ENCODE measurements around the gene PTCD1. TPM values are rescaled to one million over a fixed set of nuclear protein-coding genes. Genes with fewer than 3 reads are reported as not detected.

Gene PTCD1
- polyA plus RNA-seq, 4 donors, result 4.2 to 5.4 (median 4.9) TPM

DNA sequence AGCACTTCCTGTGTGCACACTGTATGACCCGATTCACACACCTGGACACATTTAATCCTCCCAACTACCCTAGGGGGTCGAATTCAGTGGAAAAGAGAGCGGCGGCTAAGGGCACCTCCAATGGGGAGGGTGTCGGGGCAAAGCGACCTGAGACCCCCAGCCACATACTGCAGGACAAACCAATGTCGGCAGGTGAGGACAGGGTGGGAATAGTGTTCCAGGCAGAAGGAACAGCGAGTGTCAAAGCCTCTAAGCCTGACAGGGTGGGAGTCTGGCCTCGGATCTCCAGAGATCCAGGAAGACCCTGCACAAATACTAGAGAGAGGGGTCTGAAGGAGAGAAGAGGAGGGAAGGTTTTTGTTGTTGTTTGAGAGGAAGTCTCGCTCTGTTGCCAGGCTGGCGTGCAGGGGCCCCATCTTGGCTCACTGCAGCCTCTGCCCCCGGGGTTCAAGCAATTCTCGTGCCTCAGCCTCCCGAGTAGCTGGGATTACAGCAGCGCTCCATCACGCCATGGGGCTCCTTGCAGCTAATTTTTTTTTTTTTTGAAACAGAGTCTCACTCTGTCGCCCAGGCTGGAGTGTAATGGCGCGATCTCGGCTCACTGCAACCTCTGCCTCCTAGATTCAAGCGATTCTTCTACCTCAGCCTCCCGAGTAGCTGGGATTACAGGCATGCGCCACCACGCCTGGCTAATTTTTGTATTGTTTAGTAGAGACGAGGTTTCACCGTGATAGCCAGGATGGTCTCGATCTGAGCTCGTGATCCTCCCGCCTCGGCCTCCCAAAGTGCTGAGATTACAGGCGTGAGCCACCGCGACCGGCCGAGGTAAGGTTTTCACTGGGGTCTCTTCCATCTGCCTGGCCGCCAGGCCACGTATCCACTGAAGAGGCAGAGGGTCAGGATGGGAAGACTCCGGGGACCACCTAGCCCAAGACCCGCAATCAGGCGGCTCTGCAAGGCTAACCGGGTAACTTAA, 65.2 kb downstream of the PTCD1 start:
- DNase-seq (ENCODE audit: low read depth in 4 of 4, low spot score in 2 of 4), result no peak

DNA sequence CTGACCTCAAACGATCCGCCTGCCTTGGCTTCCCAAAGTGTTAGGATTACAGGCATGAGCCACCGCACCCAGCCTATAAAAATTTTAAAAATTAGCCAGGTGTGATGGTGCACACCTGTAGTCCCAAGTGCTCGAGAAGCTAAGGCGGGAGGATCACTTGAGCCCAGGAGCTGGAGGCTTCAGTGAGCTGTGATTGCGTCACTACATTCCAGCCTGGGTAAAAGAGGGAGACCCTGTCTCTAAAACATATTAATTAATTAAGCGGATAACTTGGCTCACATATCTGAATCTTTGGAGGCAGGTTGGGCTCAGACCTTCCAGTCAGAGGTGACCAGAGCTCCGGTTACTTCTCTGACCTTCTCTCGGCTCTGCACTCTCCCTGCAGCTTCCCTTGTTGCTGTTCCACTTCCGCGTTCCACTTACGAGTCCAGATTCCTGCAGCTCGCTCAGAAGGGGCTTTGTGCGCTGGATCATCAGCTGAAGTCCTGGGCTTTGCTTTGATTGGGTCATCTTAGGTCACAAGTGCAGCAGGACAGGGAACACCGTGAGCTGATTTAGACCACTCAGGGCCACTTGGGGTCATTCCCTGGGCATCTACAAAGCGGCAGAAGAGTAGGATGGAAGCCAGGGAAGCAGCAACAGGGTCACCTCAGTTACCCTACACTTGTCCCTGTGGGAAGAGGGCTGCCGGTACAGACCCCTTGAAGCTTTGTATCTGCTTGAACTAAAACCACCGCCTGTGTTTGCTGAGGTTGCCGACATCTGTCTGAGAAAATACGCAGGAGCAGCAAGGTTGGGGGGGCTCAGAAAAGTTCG, 66.1 kb downstream of the PTCD1 start:
- peak in 1 of 4 donors; percentile 58 for DNase-seq (ENCODE audit: low read depth in 4 of 4, low spot score in 2 of 4)

DNA sequence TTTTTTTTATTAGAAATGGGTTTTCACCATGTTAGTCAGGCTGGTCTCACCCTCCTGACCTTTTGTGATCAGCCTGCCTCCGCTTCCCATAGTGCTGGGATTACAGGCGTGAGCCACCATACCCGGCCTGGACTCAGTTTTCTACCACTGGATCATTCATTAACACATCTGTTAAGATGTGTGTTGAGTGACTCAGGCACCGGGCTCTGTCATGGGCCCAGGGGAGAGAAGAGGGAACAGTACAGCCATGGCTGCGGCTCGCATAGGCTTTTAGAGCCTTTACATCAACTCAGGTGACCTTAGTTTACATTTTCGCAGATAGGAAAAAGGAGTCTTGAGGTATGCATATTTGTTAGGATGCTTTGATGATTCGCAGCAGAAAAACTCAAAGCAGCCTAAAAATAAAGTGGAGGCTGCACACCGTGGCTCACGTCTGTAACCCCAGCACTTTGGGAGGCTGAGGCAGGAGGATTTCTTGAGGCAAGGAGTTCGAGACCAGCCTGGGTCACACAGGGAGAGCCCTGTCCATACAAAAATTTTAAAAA, 67.2 kb downstream of the PTCD1 start:
- DNase-seq (ENCODE audit: low read depth in 4 of 4, low spot score in 2 of 4), result no peak

DNA sequence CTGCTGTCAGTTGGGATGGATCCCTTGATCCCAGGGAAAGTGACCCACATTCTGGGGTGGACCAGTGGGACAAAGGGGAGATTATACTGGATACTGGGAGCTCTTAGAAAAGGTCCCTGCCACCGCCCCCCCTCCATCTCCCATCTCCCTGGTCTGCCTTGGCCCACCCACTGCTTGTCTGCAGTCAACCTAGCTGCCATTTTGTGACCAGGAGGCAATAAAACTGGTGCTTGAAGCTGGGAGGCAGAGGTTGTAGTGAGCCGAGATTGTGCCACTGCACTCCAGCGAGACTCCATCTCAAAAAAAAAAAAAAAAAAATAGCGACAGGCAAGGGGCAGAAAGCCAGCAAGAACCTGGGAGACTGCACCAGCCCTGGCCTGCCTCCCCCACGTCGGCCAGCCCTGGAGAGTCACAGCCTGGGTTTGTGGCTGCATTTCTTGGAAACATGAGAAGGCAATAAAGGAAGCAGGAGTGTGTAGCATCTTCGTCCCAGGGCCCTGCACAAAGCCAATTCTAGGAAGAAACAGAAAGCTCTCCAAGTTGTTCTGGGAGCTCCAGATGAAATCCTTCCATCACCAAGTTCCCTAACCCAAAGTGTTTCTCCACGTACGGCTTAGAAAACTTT, 68.7 kb downstream of the PTCD1 start:
- no peak for DNase-seq (ENCODE audit: low read depth in 4 of 4, low spot score in 2 of 4)

DNA sequence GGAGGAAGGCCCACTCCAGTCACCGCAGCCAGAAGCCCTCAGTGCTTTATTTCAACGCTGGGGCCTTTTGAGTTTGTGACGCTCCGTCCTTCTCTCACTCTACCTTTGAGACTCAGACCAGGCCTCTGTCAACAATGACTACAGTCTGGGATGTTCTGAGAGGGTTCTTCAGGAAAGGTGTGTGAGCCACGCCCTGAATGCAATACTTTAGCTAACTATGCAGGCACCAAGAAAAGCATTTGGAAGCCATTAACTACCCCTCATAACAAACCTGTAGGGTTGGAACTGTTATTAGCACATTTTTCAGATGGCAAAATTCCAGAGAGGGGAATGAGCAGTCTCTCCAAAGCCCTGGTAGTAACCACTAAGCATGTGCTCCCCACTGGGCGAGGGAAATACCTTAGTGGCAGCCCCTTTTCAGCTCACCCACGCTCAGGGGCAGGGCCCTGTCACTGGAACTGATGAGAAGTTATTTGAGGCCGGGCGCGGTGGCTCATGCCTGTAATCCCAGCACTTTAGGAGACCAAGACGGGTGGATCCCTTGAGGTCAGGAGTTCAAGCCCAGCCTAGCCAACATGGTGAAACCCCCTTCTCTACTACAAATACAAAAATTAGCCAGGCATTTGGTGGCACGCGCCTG, 69.7 kb downstream of the PTCD1 start:
- no peak for DNase-seq (ENCODE audit: low read depth in 4 of 4, low spot score in 2 of 4)

Other genes starting within 250 kb of the PTCD1 start
- gene KPNA7, start 230.7 kb downstream of the PTCD1 start, polyA plus RNA-seq (ENCODE audit: insufficient read length in 4 of 4), result not detected
- gene MYH16, start 166.0 kb downstream of the PTCD1 start, polyA plus RNA-seq (ENCODE audit: insufficient read length in 4 of 4), result under 1 TPM in 3 of 4 donors, not detected in 1; 0.17 to 0.33 (median 0.21) TPM
- gene ARPC1A, start 112.9 kb downstream of the PTCD1 start, polyA plus RNA-seq (ENCODE audit: insufficient read length in 4 of 4), result 100 to 1,000 TPM; 105 to 116 (median 107) TPM
- gene ARPC1B, start 64.1 kb downstream of the PTCD1 start, polyA plus RNA-seq (ENCODE audit: insufficient read length in 4 of 4), result 10 to 100 TPM; 28.1 to 43.0 (median 35.5) TPM
- 100 to 1,000 TPM; 145 to 161 (median 149) TPM for gene PDAP1, start 30.2 kb downstream of the PTCD1 start, polyA plus RNA-seq (ENCODE audit: insufficient read length in 4 of 4)
- 100 to 1,000 TPM; 102 to 120 (median 108) TPM for gene BUD31, start 29.8 kb downstream of the PTCD1 start, polyA plus RNA-seq (ENCODE audit: insufficient read length in 4 of 4)
- gene CPSF4, start 145 bp upstream of the PTCD1 start, polyA plus RNA-seq (ENCODE audit: insufficient read length in 4 of 4), result 10 to 100 TPM; 23.0 to 47.7 (median 36.0) TPM
- gene ATP5MF, start 27.4 kb upstream of the PTCD1 start, polyA plus RNA-seq (ENCODE audit: insufficient read length in 4 of 4), result 100 to 1,000 TPM; 380 to 500 (median 431) TPM
- gene ZNF789, start 34.1 kb upstream of the PTCD1 start, polyA plus RNA-seq (ENCODE audit: insufficient read length in 4 of 4), result 10 to 100 TPM; 18.8 to 68.8 (median 36.4) TPM
- 10 to 100 TPM; 13.5 to 20.8 (median 16.1) TPM for gene ZNF394, start 61.5 kb upstream of the PTCD1 start, polyA plus RNA-seq (ENCODE audit: insufficient read length in 4 of 4)
- 10 to 100 TPM; 14.8 to 16.7 (median 16.1) TPM for gene ZKSCAN5, start 65.9 kb upstream of the PTCD1 start, polyA plus RNA-seq (ENCODE audit: insufficient read length in 4 of 4)
- 10 to 100 TPM; 13.3 to 16.9 (median 15.6) TPM for gene FAM200A, start 113.3 kb upstream of the PTCD1 start, polyA plus RNA-seq (ENCODE audit: insufficient read length in 4 of 4)
- 100 to 1,000 TPM in 1 of 4 donors, 10 to 100 TPM in 3; 65.7 to 112 (median 83.5) TPM for gene ZNF655, start 119.8 kb upstream of the PTCD1 start, polyA plus RNA-seq (ENCODE audit: insufficient read length in 4 of 4)
- 1 to 10 TPM; 2.0 to 2.4 (median 2.1) TPM for gene TMEM225B, start 159.5 kb upstream of the PTCD1 start, polyA plus RNA-seq (ENCODE audit: insufficient read length in 4 of 4)
- 10 to 100 TPM; 17.3 to 21.4 (median 19.6) TPM for gene ZSCAN25, start 178.1 kb upstream of the PTCD1 start, polyA plus RNA-seq (ENCODE audit: insufficient read length in 4 of 4)
- 1 to 10 TPM; 1.5 to 2.8 (median 1.8) TPM for gene CYP3A5, start 241.2 kb upstream of the PTCD1 start, polyA plus RNA-seq (ENCODE audit: insufficient read length in 4 of 4)